T-helper 2 cell treated with Interferon-gamma antibody and Interleukin-4, amounts not matched to agents 100 ng/mL and 5 ng/mL, for 36 hours (primary cell): ENCODE measurements around the gene PLAAT3. TPM values are rescaled to one million over a fixed set of nuclear protein-coding genes. Genes with fewer than 3 reads are reported as not detected.

Experiments
- total RNA-seq: library from RNA; stranded (reverse); gene quantifications from 2 replicates; pipeline ENCODE4 v1.2.3, GENCODE V29; 2022

The PLAAT3 gene
- total RNA-seq, 1 donor from 2014 or later: 3.3 TPM

Other genes with a start within 250 kb of the PLAAT3 start
- gene SLC22A9, start 244.6 kb downstream of the PLAAT3 start, total RNA-seq: not detected in 2 replicates
- gene PLAAT5, start 123.3 kb downstream of the PLAAT3 start, total RNA-seq: not detected in 2 replicates
- gene LGALS12, start 108.3 kb downstream of the PLAAT3 start, total RNA-seq: 0.14 TPM in 2 replicates
- 105 and 109 TPM in 2 replicates for gene PLAAT4, start 77.6 kb downstream of the PLAAT3 start, total RNA-seq
- not detected in 2 replicates for gene PLAAT2, start 51.1 kb downstream of the PLAAT3 start, total RNA-seq
- gene ATL3, start 56.9 kb upstream of the PLAAT3 start, total RNA-seq: 40.5 and 40.8 TPM in 2 replicates
- 68.2 and 68.5 TPM in 2 replicates for gene RTN3, start 67.1 kb upstream of the PLAAT3 start, total RNA-seq
- 1.8 and 2.2 TPM in 2 replicates for gene ZFTA, start 154.3 kb upstream of the PLAAT3 start, total RNA-seq
- 50.7 and 52.9 TPM in 2 replicates for gene SPINDOC, start 199.0 kb upstream of the PLAAT3 start, total RNA-seq
- gene MARK2, start 224.7 kb upstream of the PLAAT3 start, total RNA-seq: 57.1 and 59.8 TPM in 2 replicates